Natural killer cell treated with Interleukin-12 subunit alpha and Interleukin-12 subunit beta and Interleukin-15 and Interleukin-18, amount 100 ng/mL, for 72 hours (primary cell): ENCODE results near the gene TAS2R16. TPM values are rescaled to one million over a fixed set of nuclear protein-coding genes. Genes with fewer than 3 reads are reported as not detected.

ENCODE experiments used
- ATAC-seq, 2 donors: fragments of 150-1000 bp; cut with Tn5 transposase in 1 of 2; sonication (Bioruptor Pico), chemical (Tn5 transposase) in 1 of 2; 2 replicates each; pipeline ENCODE4 v1.10.0; 2021
- DNase-seq: peaks from one replicate; pipeline ENCODE4 v3.0.0; 2022; ENCODE audit warnings: low spot score
- H3K27ac Mint-ChIP-seq, 2 donors: 1 replicate in 1 of 2; 2 replicates in 1 of 2; pipeline ENCODE4 v1.8.0; 2022; ENCODE audit warnings: mixed read lengths in 2 of 2, mild to moderate bottlenecking in 1 of 2, moderate library complexity in 1 of 2
- H3K27me3 Mint-ChIP-seq, 2 donors: 1 replicate in 1 of 2; 2 replicates in 1 of 2; pipeline ENCODE4 v1.8.0; 2022; ENCODE audit warnings: mixed read lengths in 2 of 2
- H3K36me3 Mint-ChIP-seq: one replicate; pipeline ENCODE4 v1.8.0; 2022; ENCODE audit warnings: mixed read lengths
- H3K4me1 Mint-ChIP-seq, 2 donors: 1 replicate in 1 of 2; 2 replicates in 1 of 2; pipeline ENCODE4 v1.8.0; 2022; ENCODE audit warnings: low read depth in 2 of 2, mixed read lengths in 2 of 2, mild to moderate bottlenecking in 1 of 2
- H3K4me3 Mint-ChIP-seq: one replicate; pipeline ENCODE4 v1.8.0; 2022; ENCODE audit warnings: mixed read lengths
- H3K9me3 Mint-ChIP-seq: 2 replicates; pipeline ENCODE4 v1.8.0; 2022; ENCODE audit warnings: mixed read lengths
- total RNA-seq, 2 donors: library from RNA; stranded (reverse); gene quantifications; one replicate each; pipeline ENCODE4 v1.2.3, GENCODE V29; 2022

Gene TAS2R16
- total RNA-seq, 2 donors from 2014 or later, result not detected

DNA sequence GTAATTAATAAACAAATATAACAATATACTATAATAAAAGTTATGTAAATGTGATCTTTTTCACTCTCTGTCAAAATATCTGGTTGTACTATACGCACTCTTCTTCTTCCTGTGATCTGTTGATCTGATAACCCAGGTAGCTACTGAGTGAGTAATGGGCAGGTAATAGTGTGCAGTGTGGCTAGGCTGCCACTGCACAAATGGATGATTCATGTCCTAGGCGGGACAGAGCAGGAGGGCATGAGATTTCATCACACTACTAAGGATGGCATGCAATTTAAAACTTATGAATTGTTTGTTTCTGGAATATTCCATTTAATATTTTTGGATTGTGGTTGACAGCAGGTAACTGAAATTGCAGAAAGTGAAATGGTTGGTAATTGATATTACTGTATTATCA lies 44.5 kb downstream of the TAS2R16 start:
- no peaks in the 10 kb centered on the region for H3K27me3 Mint-ChIP-seq
- H3K27ac Mint-ChIP-seq, result no peak overlapping the region
- peaks cover 14% of the 10 kb centered on the region for H3K9me3 Mint-ChIP-seq
- DNase-seq (no peak), ATAC-seq (no peak)
- no peaks in the 10 kb centered on the region for H3K36me3 Mint-ChIP-seq
- H3K4me1 Mint-ChIP-seq, result no peaks in the 10 kb centered on the region
- H3K4me3 Mint-ChIP-seq, result no peak overlapping the region

GRCh38 chr7:122949186-122949585 lies 46.3 kb downstream of the TAS2R16 start:
- no peak overlapping the region for H3K4me3 Mint-ChIP-seq
- H3K9me3 Mint-ChIP-seq, result peaks cover 13% of the 10 kb centered on the region
- no peak overlapping the region for H3K27ac Mint-ChIP-seq
- H3K36me3 Mint-ChIP-seq, result no peaks in the 10 kb centered on the region
- ATAC-seq (no peak), DNase-seq (no peak)
- H3K27me3 Mint-ChIP-seq, result no peaks in the 10 kb centered on the region
- no peaks in the 10 kb centered on the region for H3K4me1 Mint-ChIP-seq

Other genes starting within 250 kb of the TAS2R16 start
- not detected for gene CADPS2, start 109.2 kb downstream of the TAS2R16 start, total RNA-seq
- gene SLC13A1, start 204.3 kb upstream of the TAS2R16 start, total RNA-seq, result not detected